ENCODE measurements around the gene ETV3L.
"Not testable (repeated sequence)": the region's sequence is repeated elsewhere in the genome, so short reads cannot be mapped to it uniquely, and the experiment has no call there.

Gene ETV3L

DNA sequence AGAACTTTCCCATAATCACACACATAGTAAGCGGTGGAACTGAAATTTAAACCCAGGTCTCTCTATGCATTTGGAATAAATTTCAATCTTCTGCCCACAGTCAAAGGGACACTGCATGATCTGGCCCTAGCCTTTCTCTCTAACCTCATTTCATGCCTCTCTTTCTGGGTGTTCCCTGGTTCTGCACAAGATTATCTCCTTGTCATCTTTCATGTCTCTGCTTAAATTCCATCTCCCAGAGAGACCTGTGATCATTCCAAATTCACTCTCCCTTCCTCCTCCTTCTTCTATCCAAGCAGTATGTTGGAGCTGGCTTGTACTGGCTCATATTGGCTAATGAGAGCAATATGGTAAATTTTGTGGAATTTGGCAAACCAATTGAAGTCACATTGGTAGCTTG lies 22.2 kb downstream of the ETV3L start:
- DNase-seq (ENCODE audit: low spot score) = no peak

DNA sequence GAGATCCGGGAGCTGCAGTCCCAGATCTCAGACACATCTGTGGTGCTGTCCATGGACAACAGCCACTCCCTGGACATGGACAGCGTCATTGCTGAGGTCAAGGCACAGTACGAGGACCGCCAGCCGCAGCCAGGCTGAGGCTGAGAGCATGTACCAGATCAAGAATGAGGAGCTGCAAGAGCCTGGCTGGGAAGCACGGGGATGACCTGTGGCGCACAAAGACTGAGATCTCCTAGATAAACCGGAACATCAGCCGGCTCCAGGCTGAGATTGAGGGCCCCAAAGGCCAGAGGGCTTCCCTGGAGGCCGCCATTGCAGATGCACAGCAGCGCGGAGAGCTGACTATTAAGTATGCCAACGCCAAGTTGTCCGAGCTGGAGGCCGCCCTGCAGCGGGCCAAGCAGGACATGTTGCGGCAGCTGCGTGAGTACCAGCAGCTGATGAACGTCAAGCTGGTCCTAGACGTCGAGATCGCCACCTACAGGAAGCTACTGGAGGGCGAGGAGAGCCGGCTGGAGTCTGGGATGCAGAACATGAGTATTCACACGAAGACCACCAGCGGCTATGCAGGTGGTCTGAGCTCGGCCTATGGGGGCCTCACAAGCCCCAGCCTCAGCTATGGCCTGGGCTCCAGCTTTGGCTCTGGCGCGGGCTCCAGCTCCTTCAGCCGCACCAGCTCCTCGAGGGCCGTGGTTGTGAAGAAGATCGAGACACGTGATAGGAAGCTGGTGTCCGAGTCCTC lies 25.5 kb downstream of the ETV3L start:
- DNase-seq (ENCODE audit: low spot score) = peak; percentile 39

DNA sequence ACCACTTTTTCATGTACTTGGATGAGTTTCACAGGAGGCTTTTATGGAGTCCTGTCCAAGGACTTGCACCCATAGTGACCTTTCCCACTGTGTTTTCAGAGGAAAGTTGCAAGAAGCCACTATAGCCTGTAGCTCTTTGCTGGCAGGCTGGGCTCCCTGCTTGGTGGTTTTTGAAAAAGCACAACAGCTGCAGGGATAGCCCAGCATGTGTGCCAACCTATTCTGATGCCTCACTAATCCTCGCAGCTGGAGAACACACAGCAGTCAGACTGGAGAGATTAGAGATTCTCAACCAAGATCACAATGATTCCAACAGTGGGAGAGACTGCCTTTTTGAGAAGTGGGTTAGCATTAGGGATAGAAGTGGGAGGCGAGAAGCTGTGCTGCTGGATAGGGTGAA lies 30.0 kb downstream of the ETV3L start:
- no peak for DNase-seq (ENCODE audit: low spot score)

DNA sequence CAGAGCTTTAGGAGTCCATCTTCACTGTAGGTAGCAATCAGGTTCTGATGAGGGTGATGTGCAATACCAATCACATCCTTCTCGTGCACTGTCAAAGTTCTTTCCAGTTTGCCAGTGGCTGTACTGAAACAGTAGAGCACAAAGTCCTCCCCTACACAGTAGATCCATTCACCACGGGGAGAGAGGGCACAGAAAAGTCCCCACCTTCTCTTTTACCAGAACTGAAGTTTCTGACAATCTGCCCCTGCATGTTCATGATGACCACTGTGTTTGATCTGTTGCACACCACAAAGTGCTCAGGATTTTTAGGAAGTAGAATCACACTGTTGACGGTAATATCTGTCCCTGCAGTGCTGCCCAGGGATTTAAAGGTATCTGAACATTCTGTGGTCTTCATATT lies 40.4 kb downstream of the ETV3L start:
- not testable (repeated sequence) for DNase-seq (ENCODE audit: low spot score)

DNA sequence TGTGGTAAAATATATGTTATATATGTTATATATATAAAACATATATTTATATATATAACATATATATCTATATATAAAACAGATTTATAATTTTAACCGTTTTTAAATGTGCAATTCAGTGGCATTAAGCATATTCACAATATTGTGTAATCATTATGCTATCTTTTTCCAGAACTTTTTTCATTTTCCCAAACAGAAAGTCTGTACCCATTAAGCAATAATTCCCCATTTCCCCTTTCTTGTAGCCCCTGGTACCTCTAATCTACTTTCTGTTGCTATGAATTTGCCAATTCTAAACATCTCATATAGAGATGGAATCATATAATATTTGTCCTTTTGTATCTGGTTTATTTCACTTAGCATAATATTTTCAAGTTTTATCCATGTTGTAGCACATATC lies 43.3 kb downstream of the ETV3L start:
- no peak for DNase-seq (ENCODE audit: low spot score)

DNA sequence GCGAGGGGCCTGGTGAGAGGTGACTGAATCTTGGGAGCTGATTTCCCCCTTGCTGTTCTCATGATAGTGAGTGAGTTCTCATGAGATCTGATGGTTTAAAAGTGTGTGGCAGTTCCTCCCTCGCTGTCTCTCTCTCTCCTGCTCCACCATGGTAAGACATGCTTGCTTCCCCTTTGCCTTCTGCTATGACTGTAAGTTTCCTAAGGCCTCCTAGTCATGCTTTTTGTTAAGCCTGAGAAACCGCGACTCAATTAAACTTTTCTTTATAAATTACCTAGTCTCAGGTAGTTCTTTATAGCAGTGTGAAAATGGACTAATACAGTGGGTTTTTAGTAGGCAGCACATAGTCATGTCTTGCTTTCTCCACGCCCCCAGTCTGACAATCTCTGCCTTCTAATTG lies 43.9 kb downstream of the ETV3L start:
- not testable (repeated sequence) for DNase-seq (ENCODE audit: low spot score)

DNA sequence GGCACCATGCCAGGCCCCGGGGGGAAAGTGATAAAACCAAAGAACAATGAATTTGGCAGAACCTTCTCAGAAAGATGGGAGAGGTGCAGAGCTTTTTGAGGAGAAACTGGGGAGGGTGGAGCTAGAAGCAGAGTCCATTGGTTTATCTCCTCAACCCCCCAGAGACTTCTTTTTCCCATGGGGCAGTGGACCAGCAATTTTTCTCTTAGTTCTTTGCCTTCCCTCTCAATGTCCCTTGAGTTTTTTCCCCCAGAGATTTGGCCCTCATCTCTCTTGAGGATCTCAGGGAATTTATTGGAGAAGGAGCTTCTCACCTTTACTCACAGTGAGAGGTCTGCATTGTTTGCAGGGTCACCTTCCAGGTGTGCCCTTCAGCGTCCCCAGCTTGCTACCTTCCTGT lies 48.8 kb downstream of the ETV3L start:
- no peak for DNase-seq (ENCODE audit: low spot score)

- no peak for DNase-seq (ENCODE audit: low spot score)
Measured at GRCh38 chr1:157047062-157047410, 52.6 kb downstream of the ETV3L start.

- peak; percentile 91 for DNase-seq (ENCODE audit: low spot score)
Measured at GRCh38 chr1:157045250-157046218, 54.1 kb downstream of the ETV3L start, which contains the start of gene ARHGEF11. ARHGEF11 (minus strand) TSS chr1:157045742; CDS start chr1:157044330, 1,412 bp downstream.

GRCh38 chr1:157044326-157044725 lies 55.3 kb downstream of the ETV3L start:
- no peak for DNase-seq (ENCODE audit: low spot score)

DNA sequence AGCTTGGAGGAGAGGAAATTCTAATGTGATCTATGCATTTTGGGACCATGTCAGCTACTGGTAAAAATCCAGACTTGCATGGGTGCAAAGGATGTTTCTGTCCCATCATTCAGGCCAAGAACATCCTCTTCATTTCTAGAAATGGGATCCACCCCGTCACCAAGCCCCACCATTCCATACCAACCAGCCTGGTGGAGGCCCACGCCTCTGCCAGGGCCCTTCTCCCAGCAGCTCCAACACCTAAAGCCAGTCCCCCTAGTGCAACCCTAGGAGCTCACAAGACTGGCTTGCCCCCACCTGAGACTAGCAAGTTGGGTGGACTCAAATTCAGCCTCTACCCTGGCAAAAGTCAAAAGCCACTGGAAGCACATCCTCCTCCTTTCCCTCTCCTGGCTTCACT lies 55.9 kb downstream of the ETV3L start:
- no peak for DNase-seq (ENCODE audit: low spot score)

DNA sequence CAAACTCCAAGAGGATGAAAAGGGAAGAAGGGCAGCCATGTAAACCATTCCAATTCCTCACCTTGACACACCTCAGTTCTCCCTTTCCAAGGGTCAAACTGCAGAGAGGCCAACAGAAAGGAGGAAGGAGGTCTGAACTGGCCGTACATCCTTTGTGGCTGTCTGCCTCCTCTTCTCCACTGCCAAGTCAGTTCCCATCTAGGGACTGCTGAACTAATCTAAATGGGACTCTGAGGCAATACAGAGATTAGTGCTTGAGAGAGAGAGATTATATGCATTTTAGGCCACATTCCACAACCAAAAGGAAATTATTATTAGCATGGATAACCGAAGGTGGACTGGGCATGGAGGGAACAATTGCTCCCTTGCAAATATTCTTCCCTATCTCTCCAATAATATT lies 56.8 kb downstream of the ETV3L start:
- DNase-seq (ENCODE audit: low spot score) = no peak

All from putamen (tissue), 1 donor.